ENCODE data around the gene CAPN9. TPM values are rescaled to one million over a fixed set of nuclear protein-coding genes. Genes with fewer than 3 reads are reported as not detected.

The CAPN9 gene
- total and polyA plus RNA-seq, 4 donors, result not detected

DNA sequence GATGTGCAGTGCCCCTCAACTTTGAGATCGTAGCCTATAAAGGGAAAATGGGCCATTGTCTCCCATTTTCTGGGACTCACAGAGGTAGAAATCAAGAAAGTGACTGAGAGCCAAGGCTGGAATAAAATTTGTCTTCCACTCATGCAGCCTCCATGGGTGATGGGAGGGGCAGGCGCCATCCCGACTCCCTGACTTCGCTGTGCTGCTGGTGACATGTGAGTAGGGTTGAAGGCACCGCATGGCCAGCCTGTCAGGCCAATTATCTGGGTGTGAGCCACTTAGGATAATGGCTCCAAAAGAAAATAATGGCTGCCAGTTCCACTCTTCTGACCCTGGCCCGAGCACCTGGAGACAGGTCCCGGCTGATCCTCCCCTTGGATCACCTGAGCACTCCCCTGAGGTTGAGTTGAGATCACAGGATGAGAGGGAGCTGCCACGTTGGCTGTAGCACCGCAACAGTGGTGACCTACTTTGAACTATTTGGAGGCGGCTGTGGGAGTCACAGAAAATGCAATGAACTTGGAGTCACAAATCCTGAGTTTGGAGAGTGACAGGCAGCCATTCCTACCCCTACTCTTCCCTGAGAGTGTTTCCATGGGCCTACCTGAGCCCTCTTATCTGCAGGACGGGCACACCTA is 26.3 kb downstream of the CAPN9 start:
- WGBS, result 73% methylated on average over 11 of the region's 11 CpGs

GRCh38 chr1:230778916-230779590 is 31.9 kb downstream of the CAPN9 start:
- 92% methylated on average over 11 of the region's 11 CpGs for WGBS

More for the DNA sequence above, 26.3 kb downstream of the CAPN9 start:
- Histone ChIP-seq H3K9me3 (ENCODE audit: control insufficient read depth in 4 of 4, low read length in 3 of 4) (no peaks in the 10 kb centered on the region), H3K9ac (ENCODE audit: low read depth in 1 of 2, low read length in 2 of 2) (no peak overlapping the region), H3K4me1 (ENCODE audit: control insufficient read depth in 4 of 4, insufficient read depth in 4 of 4, low read length in 3 of 4) (peaks cover 3 to 20% (median 14%) of the 10 kb centered on the region in 4 donors), H3K27me3 (ENCODE audit: control insufficient read depth in 4 of 4, insufficient read depth in 4 of 4, low read length in 3 of 4) (no peaks in the 10 kb centered on the region), H3K36me3 (ENCODE audit: control insufficient read depth in 4 of 4, insufficient read depth in 3 of 4, low read depth in 1 of 4, low read length in 3 of 4) (no peaks in the 10 kb centered on the region), H3K4me3 (ENCODE audit: low read depth in 1 of 3, low read length in 3 of 3) (no peak overlapping the region), H3K27ac (ENCODE audit: low read depth in 1 of 2, low read length in 2 of 2) (no peak overlapping the region)
- no peak for DNase-seq (ENCODE audit: low spot score)
- TF ChIP-seq, protein P1, sequence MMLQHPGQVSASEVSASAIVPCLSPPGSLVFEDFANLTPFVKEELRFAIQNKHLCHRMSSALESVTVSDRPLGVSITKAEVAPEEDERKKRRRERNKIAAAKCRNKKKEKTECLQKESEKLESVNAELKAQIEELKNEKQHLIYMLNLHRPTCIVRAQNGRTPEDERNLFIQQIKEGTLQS (IDR thresholded peaks at IDR 0.05), result no peak
- peak; percentile 13 for TF ChIP-seq SP1 (IDR thresholded peaks at IDR 0.05)
- TF ChIP-seq GABPA (IDR thresholded peaks at IDR 0.05 in 1 of 2, conservative IDR thresholded peaks at IDR 0.05 in 1 of 2), result no peak

DNA sequence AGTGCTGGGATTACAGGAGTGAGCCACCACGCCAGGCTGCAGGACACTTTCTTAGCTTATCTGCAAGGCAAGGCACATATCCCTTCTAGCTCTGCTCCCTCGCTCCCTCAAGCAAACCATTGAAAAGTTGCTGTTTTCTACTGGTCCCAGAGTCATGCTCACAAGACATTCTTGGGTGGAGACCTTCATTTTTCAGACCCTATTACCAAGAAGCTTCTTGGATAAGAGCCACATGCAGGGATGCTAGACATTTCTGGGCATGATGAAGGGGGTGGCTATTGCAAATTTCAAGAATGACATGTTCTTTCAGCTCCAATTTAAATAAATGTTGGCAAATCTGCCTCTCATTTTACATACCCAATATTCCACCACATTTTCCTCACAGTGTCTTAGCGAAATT is 33.9 kb downstream of the CAPN9 start:
- no peak overlapping the region for H3K9ac ChIP-seq (ENCODE audit: low read depth in 1 of 2, low read length in 2 of 2)
- H3K36me3 ChIP-seq (ENCODE audit: control insufficient read depth in 4 of 4, insufficient read depth in 3 of 4, low read depth in 1 of 4, low read length in 3 of 4), result no peaks in the 10 kb centered on the region
- H3K4me3 ChIP-seq (ENCODE audit: low read depth in 1 of 3, low read length in 3 of 3), result no peak overlapping the region
- H3K27ac ChIP-seq (ENCODE audit: low read depth in 1 of 2, low read length in 2 of 2), result no peak overlapping the region
- H3K9me3 ChIP-seq (ENCODE audit: control insufficient read depth in 4 of 4, low read length in 3 of 4), result no peaks in the 10 kb centered on the region
- no peak for TF ChIP-seq HNF4G (IDR thresholded peaks at IDR 0.05)
- no peak for TF ChIP-seq YY1 (IDR thresholded peaks at IDR 0.05)
- TF ChIP-seq JUND (IDR thresholded peaks at IDR 0.05), result no peak
- TF ChIP-seq, protein P2, sequence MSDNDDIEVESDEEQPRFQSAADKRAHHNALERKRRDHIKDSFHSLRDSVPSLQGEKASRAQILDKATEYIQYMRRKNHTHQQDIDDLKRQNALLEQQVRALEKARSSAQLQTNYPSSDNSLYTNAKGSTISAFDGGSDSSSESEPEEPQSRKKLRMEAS (IDR thresholded peaks at IDR 0.05), result no peak
- no peak for TF ChIP-seq CTCF (IDR thresholded peaks at IDR 0.05; ENCODE audit: low read depth, low read length, missing input control)
- TF ChIP-seq RAD21 (IDR thresholded peaks at IDR 0.05), result no peak
- no peak for TF ChIP-seq RXRA (IDR thresholded peaks at IDR 0.05)
- TF ChIP-seq, protein P1 (IDR thresholded peaks at IDR 0.05), result no peak
- no peak for TF ChIP-seq TAF1 (conservative IDR thresholded peaks at IDR 0.05)
- TF ChIP-seq HNF4A (conservative IDR thresholded peaks at IDR 0.05), result no peak
- TF ChIP-seq GABPA (IDR thresholded peaks at IDR 0.05 in 1 of 2, conservative IDR thresholded peaks at IDR 0.05 in 1 of 2), result no peak
- no peak for TF ChIP-seq SP1 (IDR thresholded peaks at IDR 0.05)
- no peak for TF ChIP-seq FOXA2 (IDR thresholded peaks at IDR 0.05)
- TF ChIP-seq, protein P3, sequence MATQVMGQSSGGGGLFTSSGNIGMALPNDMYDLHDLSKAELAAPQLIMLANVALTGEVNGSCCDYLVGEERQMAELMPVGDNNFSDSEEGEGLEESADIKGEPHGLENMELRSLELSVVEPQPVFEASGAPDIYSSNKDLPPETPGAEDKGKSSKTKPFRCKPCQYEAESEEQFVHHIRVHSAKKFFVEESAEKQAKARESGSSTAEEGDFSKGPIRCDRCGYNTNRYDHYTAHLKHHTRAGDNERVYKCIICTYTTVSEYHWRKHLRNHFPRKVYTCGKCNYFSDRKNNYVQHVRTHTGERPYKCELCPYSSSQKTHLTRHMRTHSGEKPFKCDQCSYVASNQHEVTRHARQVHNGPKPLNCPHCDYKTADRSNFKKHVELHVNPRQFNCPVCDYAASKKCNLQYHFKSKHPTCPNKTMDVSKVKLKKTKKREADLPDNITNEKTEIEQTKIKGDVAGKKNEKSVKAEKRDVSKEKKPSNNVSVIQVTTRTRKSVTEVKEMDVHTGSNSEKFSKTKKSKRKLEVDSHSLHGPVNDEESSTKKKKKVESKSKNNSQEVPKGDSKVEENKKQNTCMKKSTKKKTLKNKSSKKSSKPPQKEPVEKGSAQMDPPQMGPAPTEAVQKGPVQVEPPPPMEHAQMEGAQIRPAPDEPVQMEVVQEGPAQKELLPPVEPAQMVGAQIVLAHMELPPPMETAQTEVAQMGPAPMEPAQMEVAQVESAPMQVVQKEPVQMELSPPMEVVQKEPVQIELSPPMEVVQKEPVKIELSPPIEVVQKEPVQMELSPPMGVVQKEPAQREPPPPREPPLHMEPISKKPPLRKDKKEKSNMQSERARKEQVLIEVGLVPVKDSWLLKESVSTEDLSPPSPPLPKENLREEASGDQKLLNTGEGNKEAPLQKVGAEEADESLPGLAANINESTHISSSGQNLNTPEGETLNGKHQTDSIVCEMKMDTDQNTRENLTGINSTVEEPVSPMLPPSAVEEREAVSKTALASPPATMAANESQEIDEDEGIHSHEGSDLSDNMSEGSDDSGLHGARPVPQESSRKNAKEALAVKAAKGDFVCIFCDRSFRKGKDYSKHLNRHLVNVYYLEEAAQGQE (IDR thresholded peaks at IDR 0.05), result no peak
- no peak for TF ChIP-seq NR2F2 (IDR thresholded peaks at IDR 0.05)
- no peak for TF ChIP-seq EGR1 (IDR thresholded peaks at IDR 0.05; ENCODE audit: low read depth in 2 of 2)
- TF ChIP-seq, protein P4, sequence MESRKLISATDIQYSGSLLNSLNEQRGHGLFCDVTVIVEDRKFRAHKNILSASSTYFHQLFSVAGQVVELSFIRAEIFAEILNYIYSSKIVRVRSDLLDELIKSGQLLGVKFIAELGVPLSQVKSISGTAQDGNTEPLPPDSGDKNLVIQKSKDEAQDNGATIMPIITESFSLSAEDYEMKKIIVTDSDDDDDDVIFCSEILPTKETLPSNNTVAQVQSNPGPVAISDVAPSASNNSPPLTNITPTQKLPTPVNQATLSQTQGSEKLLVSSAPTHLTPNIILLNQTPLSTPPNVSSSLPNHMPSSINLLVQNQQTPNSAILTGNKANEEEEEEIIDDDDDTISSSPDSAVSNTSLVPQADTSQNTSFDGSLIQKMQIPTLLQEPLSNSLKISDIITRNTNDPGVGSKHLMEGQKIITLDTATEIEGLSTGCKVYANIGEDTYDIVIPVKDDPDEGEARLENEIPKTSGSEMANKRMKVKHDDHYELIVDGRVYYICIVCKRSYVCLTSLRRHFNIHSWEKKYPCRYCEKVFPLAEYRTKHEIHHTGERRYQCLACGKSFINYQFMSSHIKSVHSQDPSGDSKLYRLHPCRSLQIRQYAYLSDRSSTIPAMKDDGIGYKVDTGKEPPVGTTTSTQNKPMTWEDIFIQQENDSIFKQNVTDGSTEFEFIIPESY (IDR thresholded peaks at IDR 0.05), result no peak
- no peak for TF ChIP-seq FOXA1 (IDR thresholded peaks at IDR 0.05)
- H3K4me1 ChIP-seq (ENCODE audit: control insufficient read depth in 4 of 4, insufficient read depth in 4 of 4, low read length in 3 of 4), result no peaks in the 10 kb centered on the region
- 87% methylated on average over 3 of the region's 3 CpGs for WGBS
- H3K27me3 ChIP-seq (ENCODE audit: control insufficient read depth in 4 of 4, insufficient read depth in 4 of 4, low read length in 3 of 4), result no peaks in the 10 kb centered on the region
- no peak for DNase-seq (ENCODE audit: low spot score)

More at GRCh38 chr1:230778916-230779590, 31.9 kb downstream of the CAPN9 start:
- Histone ChIP-seq H3K9me3 (ENCODE audit: control insufficient read depth in 4 of 4, low read length in 3 of 4) (no peaks in the 10 kb centered on the region), H3K4me1 (ENCODE audit: control insufficient read depth in 4 of 4, insufficient read depth in 4 of 4, low read length in 3 of 4) (no peaks in the 10 kb centered on the region), H3K27ac (ENCODE audit: low read depth in 1 of 2, low read length in 2 of 2) (no peak overlapping the region), H3K4me3 (ENCODE audit: low read depth in 1 of 3, low read length in 3 of 3) (no peak overlapping the region), H3K9ac (ENCODE audit: low read depth in 1 of 2, low read length in 2 of 2) (no peak overlapping the region), H3K27me3 (ENCODE audit: control insufficient read depth in 4 of 4, insufficient read depth in 4 of 4, low read length in 3 of 4) (no peaks in the 10 kb centered on the region), H3K36me3 (ENCODE audit: control insufficient read depth in 4 of 4, insufficient read depth in 3 of 4, low read depth in 1 of 4, low read length in 3 of 4) (no peaks in the 10 kb centered on the region)
- DNase-seq (ENCODE audit: low spot score), result no peak
- TF ChIP-seq HNF4A (conservative IDR thresholded peaks at IDR 0.05) (no peak), JUND (IDR thresholded peaks at IDR 0.05) (peak in 1 of 2 donors; percentile 24)

All from liver (tissue), 9 donors.